HL-60 (cell line): ENCODE results near the gene NPHP4.

Experiments
- GABPA ChIP-seq: IDR thresholded peaks from 2 replicates; pipeline ENCODE4 v1.6.1; 2012; ENCODE audit warnings: low read depth
- POLR2AphosphoS5 ChIP-seq: IDR thresholded peaks from 2 replicates; pipeline ENCODE4 v1.6.1; 2012; ENCODE audit warnings: low read depth
- SPI1 ChIP-seq: IDR thresholded peaks from 2 replicates; pipeline ENCODE4 v1.6.1; 2012; ENCODE audit warnings: low read depth, mild to moderate bottlenecking, borderline replicate concordance
- TF ChIP-seq, protein P1 (sequence below): IDR thresholded peaks from one replicate; pipeline ENCODE4 v1.5.1; 2011; ENCODE audit warnings: low read length, control low read depth, inconsistent platforms; ENCODE audit not compliant: insufficient read depth

DNA sequence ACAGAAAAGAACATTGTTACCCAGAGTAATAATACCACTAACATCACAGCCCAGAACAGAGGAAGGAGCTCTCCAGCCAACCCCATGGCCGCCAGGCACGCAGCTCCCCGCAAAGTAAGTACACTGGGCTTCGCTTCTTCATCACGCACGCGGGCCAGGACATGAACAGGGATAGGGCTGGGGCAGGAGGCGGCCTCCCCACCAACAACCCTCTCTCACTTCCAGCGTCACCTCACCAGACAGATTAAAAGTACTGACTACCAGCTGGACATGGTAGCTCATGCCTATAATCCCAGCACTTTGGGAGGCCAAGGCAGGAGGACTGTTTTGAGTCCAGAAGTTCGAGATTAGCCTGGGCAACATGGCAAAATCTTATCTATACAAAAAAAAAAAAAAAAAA is 78.3 kb downstream of the NPHP4 start:
- TF ChIP-seq POLR2AphosphoS5, result no peak
- TF ChIP-seq, protein P1, sequence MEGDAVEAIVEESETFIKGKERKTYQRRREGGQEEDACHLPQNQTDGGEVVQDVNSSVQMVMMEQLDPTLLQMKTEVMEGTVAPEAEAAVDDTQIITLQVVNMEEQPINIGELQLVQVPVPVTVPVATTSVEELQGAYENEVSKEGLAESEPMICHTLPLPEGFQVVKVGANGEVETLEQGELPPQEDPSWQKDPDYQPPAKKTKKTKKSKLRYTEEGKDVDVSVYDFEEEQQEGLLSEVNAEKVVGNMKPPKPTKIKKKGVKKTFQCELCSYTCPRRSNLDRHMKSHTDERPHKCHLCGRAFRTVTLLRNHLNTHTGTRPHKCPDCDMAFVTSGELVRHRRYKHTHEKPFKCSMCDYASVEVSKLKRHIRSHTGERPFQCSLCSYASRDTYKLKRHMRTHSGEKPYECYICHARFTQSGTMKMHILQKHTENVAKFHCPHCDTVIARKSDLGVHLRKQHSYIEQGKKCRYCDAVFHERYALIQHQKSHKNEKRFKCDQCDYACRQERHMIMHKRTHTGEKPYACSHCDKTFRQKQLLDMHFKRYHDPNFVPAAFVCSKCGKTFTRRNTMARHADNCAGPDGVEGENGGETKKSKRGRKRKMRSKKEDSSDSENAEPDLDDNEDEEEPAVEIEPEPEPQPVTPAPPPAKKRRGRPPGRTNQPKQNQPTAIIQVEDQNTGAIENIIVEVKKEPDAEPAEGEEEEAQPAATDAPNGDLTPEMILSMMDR, result no peak
- no peak for TF ChIP-seq SPI1
- no peak for TF ChIP-seq GABPA
